Activated CD4-positive, alpha-beta T cell treated with anti-CD3 and anti-CD28 coated beads, Interleukin-2, amount 10 ng/mL, durations not matched to agents 24 days and 14 days (primary cell): ENCODE data around the gene LTBP2. TPM values are rescaled to one million over a fixed set of nuclear protein-coding genes. Genes with fewer than 3 reads are reported as not detected.

ENCODE experiments used
- DNase-seq: peaks from one replicate; pipeline ENCODE4 v3.0.0; 2022
- H3K27ac Mint-ChIP-seq: one replicate; pipeline ENCODE4 v1.8.0; 2022; ENCODE audit warnings: mild to moderate bottlenecking, mixed read lengths
- H3K27me3 Mint-ChIP-seq: one replicate; pipeline ENCODE4 v1.8.0; 2022; ENCODE audit warnings: mixed read lengths
- H3K36me3 Mint-ChIP-seq: one replicate; pipeline ENCODE4 v1.8.0; 2022; ENCODE audit warnings: low read depth, mild to moderate bottlenecking, mixed read lengths
- H3K4me1 Mint-ChIP-seq: one replicate; pipeline ENCODE4 v1.8.0; 2021; ENCODE audit warnings: mixed read lengths
- H3K4me3 Mint-ChIP-seq: one replicate; pipeline ENCODE4 v1.8.0; 2022; ENCODE audit warnings: mild to moderate bottlenecking, moderate library complexity, mixed read lengths
- H3K9me3 Mint-ChIP-seq: one replicate; pipeline ENCODE4 v1.8.0; 2021; ENCODE audit warnings: mixed read lengths
- intact Hi-C: fragments of 100-400 bp; cut with micrococcal nuclease; formaldehyde crosslinking; loops from one replicate; pipeline ENCODE4 v1.15.1; 2023
- total RNA-seq: library from RNA; stranded (reverse); gene quantifications from 2 replicates; pipeline ENCODE4 v1.2.3, GENCODE V29; 2022

The LTBP2 gene
- total RNA-seq, 1 donor from 2014 or later: 0.05 TPM

DNA sequence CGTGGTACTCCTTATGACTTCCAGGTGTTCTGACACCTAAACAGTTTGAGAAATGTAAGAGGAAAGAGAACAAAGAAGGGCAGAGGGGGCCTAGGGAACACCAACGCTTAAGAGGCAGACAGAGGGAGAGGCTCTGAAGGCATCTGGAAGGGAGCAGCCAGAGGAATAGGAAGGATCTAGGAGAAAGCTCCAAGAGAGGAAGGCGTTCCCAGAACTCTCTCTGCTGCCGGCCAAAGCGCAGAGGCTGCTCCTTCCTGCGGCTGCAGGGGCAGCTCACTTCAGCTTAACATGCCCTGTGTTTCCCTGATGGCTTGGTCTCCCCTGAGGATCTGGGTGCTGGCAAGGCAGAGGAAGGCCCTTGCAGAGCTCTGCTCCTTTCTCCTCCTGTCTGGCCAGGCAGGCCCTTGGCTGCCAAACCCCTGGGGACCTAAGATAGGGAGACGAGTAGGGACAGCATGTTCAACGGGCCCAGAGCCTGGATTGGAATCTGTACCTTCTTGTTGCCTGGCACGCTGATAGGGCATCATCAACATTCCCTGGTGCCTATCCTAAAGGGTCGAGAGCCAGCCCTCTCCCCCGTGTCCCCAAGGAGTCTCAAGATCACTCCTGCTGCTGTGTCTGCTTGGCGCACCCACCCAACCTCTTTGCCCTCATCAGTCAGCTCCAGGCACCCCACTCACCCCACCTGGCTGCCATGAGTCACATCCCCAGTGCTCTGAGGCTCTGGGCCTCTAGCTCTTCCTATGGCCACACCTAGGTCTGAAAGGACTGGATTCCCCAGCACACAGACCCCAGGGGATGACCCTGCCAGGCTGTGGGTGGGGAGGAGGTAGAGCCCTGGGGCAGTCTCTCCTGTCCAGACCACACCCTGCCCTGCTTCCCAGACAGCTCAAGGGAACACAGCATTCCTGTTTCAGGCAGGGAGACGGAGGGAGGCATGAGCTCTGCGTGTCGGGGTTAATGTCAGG is 45.6 kb downstream of the LTBP2 start:
- no peak overlapping the region for H3K4me3 Mint-ChIP-seq
- no peak overlapping the region for H3K27ac Mint-ChIP-seq
- intact Hi-C loops: no loop called here
- no peak for DNase-seq
- no peaks in the 10 kb centered on the region for H3K9me3 Mint-ChIP-seq
- H3K27me3 Mint-ChIP-seq: peaks cover 18% of the 10 kb centered on the region
- H3K36me3 Mint-ChIP-seq: no peaks in the 10 kb centered on the region
- H3K4me1 Mint-ChIP-seq: peaks cover under 1% of the 10 kb centered on the region

DNA sequence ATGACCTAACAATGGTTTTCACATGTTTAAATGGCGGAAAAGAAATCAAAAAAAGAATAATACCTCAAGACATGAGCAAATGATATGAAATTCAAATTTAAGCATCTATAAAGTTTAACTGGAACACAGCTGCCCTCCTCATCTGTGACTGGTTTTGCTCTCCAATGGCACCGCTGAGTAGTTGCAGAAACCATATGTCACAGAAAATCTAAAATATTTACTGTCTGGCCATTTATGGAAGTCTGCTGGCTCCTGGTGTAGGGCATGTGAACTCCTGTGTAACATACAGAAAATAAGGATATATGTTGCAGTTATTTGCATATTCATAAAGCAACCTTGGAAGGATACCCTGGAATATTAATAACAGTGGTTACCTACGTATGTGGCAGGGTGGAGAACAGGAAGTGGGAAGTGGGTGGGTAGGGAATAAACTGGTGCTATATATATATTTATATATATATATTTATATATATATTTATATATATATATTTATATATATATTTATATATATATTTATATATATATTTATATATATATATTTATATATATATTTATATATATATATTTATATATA is 48.4 kb downstream of the LTBP2 start:
- Mint-ChIP-seq H3K4me1 (no peaks in the 10 kb centered on the region), H3K36me3 (no peaks in the 10 kb centered on the region), H3K27me3 (peaks cover 24% of the 10 kb centered on the region), H3K4me3 (no peak overlapping the region), H3K9me3 (no peaks in the 10 kb centered on the region), H3K27ac (no peak overlapping the region)
- no peak for DNase-seq
- intact Hi-C loops: no loop called here

DNA sequence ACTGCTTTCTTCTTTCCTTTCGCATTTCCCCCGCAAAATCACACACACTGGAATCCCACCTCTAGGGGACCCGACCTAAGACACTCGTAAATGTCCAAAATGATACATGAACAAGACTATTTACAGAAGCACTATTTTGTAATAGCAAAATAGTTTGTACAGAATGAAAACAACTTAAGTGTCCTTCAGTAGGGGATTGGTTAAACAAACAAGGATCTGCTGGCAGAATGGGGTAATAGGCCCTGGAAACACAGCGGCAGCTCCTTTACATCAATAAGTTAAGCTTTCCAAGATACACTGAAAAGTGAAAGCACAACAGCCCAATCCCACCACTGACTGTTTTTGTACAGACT is 48.8 kb downstream of the LTBP2 start:
- no peaks in the 10 kb centered on the region for H3K4me1 Mint-ChIP-seq
- DNase-seq: no peak
- H3K9me3 Mint-ChIP-seq: no peaks in the 10 kb centered on the region
- H3K4me3 Mint-ChIP-seq: no peak overlapping the region
- H3K27me3 Mint-ChIP-seq: peaks cover 23% of the 10 kb centered on the region
- H3K27ac Mint-ChIP-seq: no peak overlapping the region
- no peaks in the 10 kb centered on the region for H3K36me3 Mint-ChIP-seq
- intact Hi-C loops: no loop called here

DNA sequence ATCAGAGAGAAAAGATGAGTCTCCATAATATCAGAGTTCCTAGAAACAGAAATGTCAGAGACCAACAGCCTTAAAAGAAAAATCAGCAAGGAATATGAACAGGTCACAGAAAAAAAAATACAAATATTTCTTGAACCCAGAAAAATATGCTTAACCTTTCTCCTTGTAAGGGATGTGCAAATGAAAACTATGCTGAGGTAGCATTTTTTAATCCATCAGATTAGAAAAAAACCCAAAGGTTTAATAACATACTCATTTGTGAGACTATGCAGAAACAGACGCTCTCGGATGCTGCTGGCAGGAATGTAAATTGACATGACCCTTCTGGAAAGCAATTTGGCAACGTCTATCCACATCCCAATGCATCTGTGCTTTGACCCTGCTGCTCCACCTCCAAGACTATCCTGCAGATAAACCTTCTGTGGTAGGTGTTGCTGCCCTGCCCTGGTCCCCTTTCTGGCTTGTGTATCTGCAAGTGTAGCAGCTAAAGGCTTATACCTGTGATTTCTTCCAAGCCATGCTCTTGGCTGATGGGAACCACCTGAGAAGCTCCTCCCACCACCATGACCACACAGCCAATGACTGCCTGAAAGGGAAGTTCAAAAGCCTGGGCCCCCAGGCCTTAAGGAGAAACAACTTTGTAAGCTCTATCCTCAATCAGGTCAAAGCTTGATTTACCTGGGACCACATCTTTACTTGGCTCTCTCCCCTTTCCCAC is 49.4 kb downstream of the LTBP2 start:
- intact Hi-C loops: no loop called here
- H3K27ac Mint-ChIP-seq: no peak overlapping the region

GRCh38 chr14:74558655-74559054 is 53.4 kb downstream of the LTBP2 start:
- intact Hi-C loops: no loop called here
- Mint-ChIP-seq H3K9me3 (no peaks in the 10 kb centered on the region), H3K4me1 (no peaks in the 10 kb centered on the region), H3K4me3 (no peak overlapping the region), H3K27me3 (peaks cover 13% of the 10 kb centered on the region), H3K36me3 (no peaks in the 10 kb centered on the region), H3K27ac (no peak overlapping the region)
- no peak for DNase-seq

More for the DNA sequence above, 49.4 kb downstream of the LTBP2 start:
- DNase-seq: no peak
- no peaks in the 10 kb centered on the region for H3K9me3 Mint-ChIP-seq
- no peaks in the 10 kb centered on the region for H3K36me3 Mint-ChIP-seq
- no peak overlapping the region for H3K4me3 Mint-ChIP-seq
- no peaks in the 10 kb centered on the region for H3K4me1 Mint-ChIP-seq
- H3K27me3 Mint-ChIP-seq: peaks cover 20% of the 10 kb centered on the region

- no peak overlapping the region for H3K4me3 Mint-ChIP-seq
- no peaks in the 10 kb centered on the region for H3K4me1 Mint-ChIP-seq
- intact Hi-C loops: no loop called here
- H3K9me3 Mint-ChIP-seq: no peaks in the 10 kb centered on the region
- peaks cover 16% of the 10 kb centered on the region for H3K27me3 Mint-ChIP-seq
- H3K27ac Mint-ChIP-seq: no peak overlapping the region
- H3K36me3 Mint-ChIP-seq: no peaks in the 10 kb centered on the region
- DNase-seq: no peak
Observed at GRCh38 chr14:74557691-74558090, 54.3 kb downstream of the LTBP2 start.

DNA sequence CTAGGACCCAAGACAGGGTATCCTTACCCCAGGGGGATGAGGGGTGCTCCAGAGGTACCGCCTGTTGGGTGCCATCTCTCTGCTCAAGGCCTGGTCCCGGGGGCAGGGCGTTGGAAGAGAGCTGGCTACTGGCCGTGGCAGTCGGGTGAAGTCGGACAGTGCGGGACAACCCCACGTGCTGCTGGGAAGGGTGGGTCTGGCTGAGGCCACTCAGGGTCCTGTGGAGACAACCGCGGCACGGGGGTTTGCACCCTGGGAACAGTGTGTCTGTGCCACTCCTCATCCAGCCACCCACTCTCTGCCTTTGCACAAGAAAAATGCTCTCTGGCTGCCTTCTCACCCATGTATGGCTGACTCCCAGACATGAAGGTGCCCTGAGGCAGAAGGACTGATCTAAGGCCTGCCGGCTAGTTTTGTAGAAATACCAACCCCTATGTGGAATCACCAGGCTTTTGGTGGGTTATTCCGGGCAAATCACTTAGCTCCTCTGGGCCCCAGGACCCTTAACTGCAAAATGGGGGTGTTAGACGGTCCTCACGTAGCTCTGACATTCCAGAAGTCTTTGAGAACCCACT is 56.5 kb downstream of the LTBP2 start:
- H3K27me3 Mint-ChIP-seq: peaks cover 11% of the 10 kb centered on the region
- no peaks in the 10 kb centered on the region for H3K4me1 Mint-ChIP-seq
- H3K9me3 Mint-ChIP-seq: no peaks in the 10 kb centered on the region
- H3K27ac Mint-ChIP-seq: no peak overlapping the region
- intact Hi-C loops: no loop called here
- no peaks in the 10 kb centered on the region for H3K36me3 Mint-ChIP-seq
- DNase-seq: no peak
- H3K4me3 Mint-ChIP-seq: no peak overlapping the region

- Mint-ChIP-seq H3K4me1 (no peaks in the 10 kb centered on the region), H3K36me3 (no peaks in the 10 kb centered on the region), H3K27ac (no peak overlapping the region), H3K4me3 (no peak overlapping the region), H3K27me3 (peaks cover 9% of the 10 kb centered on the region), H3K9me3 (no peaks in the 10 kb centered on the region)
- intact Hi-C loops: no loop called here
- DNase-seq: no peak
Observed at GRCh38 chr14:74554742-74555362, 57.2 kb downstream of the LTBP2 start.

DNA sequence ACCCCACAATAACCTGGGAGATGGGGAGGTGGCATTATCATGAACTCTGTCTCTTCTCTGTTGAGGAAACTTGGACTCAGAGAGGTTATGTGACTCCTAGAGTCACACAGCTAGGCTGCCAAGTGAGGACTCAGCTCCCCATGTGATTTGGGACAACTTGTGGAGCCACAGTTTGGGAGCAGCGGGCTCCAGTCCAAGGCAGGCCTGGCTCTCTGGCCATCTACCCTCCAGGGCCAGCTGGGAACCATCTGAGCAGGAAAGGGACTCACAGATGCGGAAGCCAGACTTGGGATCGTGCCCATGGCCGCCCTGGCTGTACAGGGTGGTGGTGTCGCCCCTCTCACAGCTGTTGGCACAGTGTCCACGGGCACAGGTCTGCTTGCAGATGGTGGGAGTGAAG is 59.4 kb downstream of the LTBP2 start:
- H3K4me3 Mint-ChIP-seq: no peak overlapping the region
- no peaks in the 10 kb centered on the region for H3K36me3 Mint-ChIP-seq
- H3K9me3 Mint-ChIP-seq: no peaks in the 10 kb centered on the region
- H3K27ac Mint-ChIP-seq: no peak overlapping the region
- H3K4me1 Mint-ChIP-seq: no peaks in the 10 kb centered on the region
- peaks cover 4% of the 10 kb centered on the region for H3K27me3 Mint-ChIP-seq
- intact Hi-C loops: no loop called here
- DNase-seq: no peak

DNA sequence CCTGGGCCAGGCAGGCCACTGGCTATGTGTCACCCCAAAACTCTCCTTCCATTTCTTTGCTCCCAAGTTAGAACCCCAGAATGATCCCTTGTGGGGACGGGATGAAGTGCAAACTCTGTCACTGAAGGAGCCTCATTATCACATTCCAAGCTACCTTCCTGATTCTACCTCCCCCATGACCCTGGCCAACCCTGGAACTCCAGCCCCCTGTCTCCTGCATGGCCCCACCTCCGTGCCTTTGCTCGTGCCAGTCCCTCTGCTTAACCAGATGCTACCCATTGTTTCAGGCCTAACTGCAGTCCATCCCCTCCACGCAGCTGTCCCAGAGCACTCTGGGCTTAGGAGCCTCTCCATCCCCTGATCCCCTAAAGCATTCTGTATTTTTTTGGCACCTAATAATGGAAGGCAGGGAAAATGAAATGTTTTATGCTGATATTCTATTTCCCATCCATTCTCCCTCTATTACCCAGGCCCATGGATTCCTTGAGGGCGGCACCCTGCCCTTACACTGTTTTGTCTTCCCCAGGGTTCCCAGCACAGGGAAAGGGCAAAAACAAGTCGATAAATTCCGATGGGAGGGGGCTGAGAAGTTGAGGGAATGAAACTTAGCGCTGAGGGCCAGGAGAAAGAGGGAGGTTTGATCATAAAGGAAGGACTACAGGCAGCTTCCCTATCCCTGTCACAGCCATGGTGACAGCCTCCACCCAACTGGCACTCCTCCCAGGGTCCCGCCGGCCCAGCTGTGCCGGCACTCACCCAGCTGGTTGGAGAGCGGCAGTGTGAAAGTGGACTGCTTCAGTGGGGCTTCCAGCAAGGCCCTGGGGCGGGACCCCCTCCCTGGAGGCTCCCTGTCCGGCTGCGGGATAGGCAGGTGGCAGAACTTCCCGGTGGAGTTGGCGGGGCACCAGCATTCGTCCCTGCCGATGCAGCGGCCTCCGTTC is 60.3 kb downstream of the LTBP2 start:
- DNase-seq: no peak
- Mint-ChIP-seq H3K36me3 (no peaks in the 10 kb centered on the region), H3K4me3 (no peak overlapping the region), H3K27me3 (peaks cover 4% of the 10 kb centered on the region), H3K27ac (no peak overlapping the region), H3K9me3 (no peaks in the 10 kb centered on the region), H3K4me1 (no peaks in the 10 kb centered on the region)
- intact Hi-C loops: no loop called here

- Mint-ChIP-seq H3K27me3 (peaks cover 2% of the 10 kb centered on the region), H3K36me3 (no peaks in the 10 kb centered on the region), H3K27ac (no peak overlapping the region), H3K4me1 (no peaks in the 10 kb centered on the region), H3K4me3 (no peak overlapping the region), H3K9me3 (no peaks in the 10 kb centered on the region)
- intact Hi-C loops: no loop called here
- DNase-seq: no peak
Observed at GRCh38 chr14:74551001-74551400, 61.0 kb downstream of the LTBP2 start.

DNA sequence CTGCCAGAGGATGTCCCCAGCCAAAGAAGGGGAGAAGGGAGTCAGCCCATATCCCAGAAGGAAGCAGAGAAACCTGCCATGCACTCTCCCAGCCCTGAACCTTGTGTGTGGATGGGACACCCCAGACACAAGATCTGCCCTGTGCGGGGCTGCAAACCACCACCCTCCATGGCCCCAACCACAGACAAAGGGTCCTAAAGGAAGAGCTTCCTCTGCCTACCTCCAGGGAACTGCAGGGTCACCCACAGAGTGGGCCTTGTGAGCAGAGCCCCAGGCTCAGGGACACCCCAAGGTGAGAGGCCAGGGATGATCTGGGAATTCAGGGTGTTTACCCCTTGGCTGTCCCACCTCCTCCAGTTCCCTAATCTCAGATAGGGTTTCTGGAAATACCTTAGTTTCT is 62.0 kb downstream of the LTBP2 start:
- Mint-ChIP-seq H3K36me3 (no peaks in the 10 kb centered on the region), H3K4me3 (no peak overlapping the region), H3K9me3 (no peaks in the 10 kb centered on the region), H3K27me3 (peaks cover 4% of the 10 kb centered on the region), H3K27ac (no peak overlapping the region), H3K4me1 (no peaks in the 10 kb centered on the region)
- no peak for DNase-seq
- intact Hi-C loops: no loop called here

DNA sequence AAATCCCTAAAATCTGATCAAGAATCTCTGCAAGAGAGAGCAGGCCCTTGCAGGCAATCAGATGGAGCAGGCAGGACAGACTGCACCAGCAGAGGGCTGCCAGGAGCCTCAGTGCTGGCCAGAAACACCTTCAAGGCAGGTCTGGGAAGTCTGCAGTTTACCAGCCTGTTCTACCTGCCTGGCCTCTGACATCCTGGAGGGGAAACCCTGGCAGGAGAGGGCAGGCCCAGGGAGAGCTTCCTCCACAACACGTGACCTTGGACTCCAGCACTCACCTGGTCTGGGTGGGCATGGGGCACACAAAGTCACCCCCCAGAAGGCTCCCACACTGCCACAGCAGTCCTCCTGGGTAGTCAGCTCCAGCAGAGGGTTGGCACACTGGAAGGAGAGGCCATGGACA is 62.4 kb downstream of the LTBP2 start:
- Mint-ChIP-seq H3K4me3 (no peak overlapping the region), H3K27me3 (peaks cover 6% of the 10 kb centered on the region), H3K9me3 (no peaks in the 10 kb centered on the region), H3K27ac (no peak overlapping the region), H3K36me3 (no peaks in the 10 kb centered on the region), H3K4me1 (no peaks in the 10 kb centered on the region)
- intact Hi-C loops: no loop called here
- DNase-seq: no peak
